ENCODE results near the gene BRINP3. TPM values are rescaled to one million over a fixed set of nuclear protein-coding genes. Genes with fewer than 3 reads are reported as not detected.

BRINP3 gene
- total RNA-seq, 1 donor from 2014 or later, result 1.5 TPM

- Histone ChIP-seq H3K9me3 (no peaks in the 10 kb centered on the region), H3K36me3 (no peaks in the 10 kb centered on the region), H3K27ac (no peak overlapping the region), H3K4me1 (no peaks in the 10 kb centered on the region), H3K4me3 (no peak overlapping the region), H3K27me3 (no peaks in the 10 kb centered on the region)
- TF ChIP-seq CTCF (IDR thresholded peaks at IDR 0.05), result no peak
- DNase-seq (ENCODE audit: low spot score in 2 of 2), result no peak
- intact Hi-C loops (cut with DNase I), result no loop called here
Measured at GRCh38 chr1:190144650-190145049, 333.0 kb downstream of the BRINP3 start.

GRCh38 chr1:190140644-190141043 lies 337.0 kb downstream of the BRINP3 start:
- DNase-seq (ENCODE audit: low spot score in 2 of 2), result no peak
- Histone ChIP-seq H3K36me3 (no peaks in the 10 kb centered on the region), H3K27me3 (no peaks in the 10 kb centered on the region), H3K4me1 (no peaks in the 10 kb centered on the region), H3K27ac (no peak overlapping the region), H3K9me3 (no peaks in the 10 kb centered on the region), H3K4me3 (no peak overlapping the region)
- no peak for TF ChIP-seq CTCF (IDR thresholded peaks at IDR 0.05)
- intact Hi-C loops (cut with DNase I), result no loop called here

GRCh38 chr1:190138702-190139101 lies 339.0 kb downstream of the BRINP3 start:
- no peaks in the 10 kb centered on the region for H3K27me3 ChIP-seq
- H3K36me3 ChIP-seq, result no peaks in the 10 kb centered on the region
- H3K27ac ChIP-seq, result no peak overlapping the region
- no peak for DNase-seq (ENCODE audit: low spot score in 2 of 2)
- no peaks in the 10 kb centered on the region for H3K4me1 ChIP-seq
- no peaks in the 10 kb centered on the region for H3K9me3 ChIP-seq
- no peak for TF ChIP-seq CTCF (IDR thresholded peaks at IDR 0.05)
- intact Hi-C loops (cut with DNase I), result no loop called here
- H3K4me3 ChIP-seq, result no peak overlapping the region

GRCh38 chr1:190138266-190138665 lies 339.4 kb downstream of the BRINP3 start:
- Histone ChIP-seq H3K9me3 (no peaks in the 10 kb centered on the region), H3K4me3 (no peak overlapping the region), H3K27me3 (no peaks in the 10 kb centered on the region), H3K36me3 (no peaks in the 10 kb centered on the region), H3K27ac (no peak overlapping the region), H3K4me1 (no peaks in the 10 kb centered on the region)
- intact Hi-C loops (cut with DNase I), result no loop called here
- DNase-seq (ENCODE audit: low spot score in 2 of 2), result no peak
- no peak for TF ChIP-seq CTCF (IDR thresholded peaks at IDR 0.05)

GRCh38 chr1:190129366-190129765 lies 348.3 kb downstream of the BRINP3 start:
- intact Hi-C loops (cut with DNase I), result no loop called here
- Histone ChIP-seq H3K27ac (no peak overlapping the region), H3K9me3 (no peaks in the 10 kb centered on the region), H3K36me3 (no peaks in the 10 kb centered on the region), H3K4me1 (no peaks in the 10 kb centered on the region), H3K4me3 (no peak overlapping the region), H3K27me3 (no peaks in the 10 kb centered on the region)
- no peak for TF ChIP-seq CTCF (IDR thresholded peaks at IDR 0.05)
- no peak for DNase-seq (ENCODE audit: low spot score in 2 of 2)

GRCh38 chr1:190126728-190127127 lies 350.9 kb downstream of the BRINP3 start:
- no peaks in the 10 kb centered on the region for H3K27me3 ChIP-seq
- H3K36me3 ChIP-seq, result no peaks in the 10 kb centered on the region
- DNase-seq (ENCODE audit: low spot score in 2 of 2), result no peak
- TF ChIP-seq CTCF (IDR thresholded peaks at IDR 0.05), result no peak
- no peak overlapping the region for H3K27ac ChIP-seq
- no peaks in the 10 kb centered on the region for H3K9me3 ChIP-seq
- no peak overlapping the region for H3K4me3 ChIP-seq
- intact Hi-C loops (cut with DNase I), result no loop called here
- no peaks in the 10 kb centered on the region for H3K4me1 ChIP-seq
